Measurements from ENCODE around the gene ECI2. TPM values are rescaled to one million over a fixed set of nuclear protein-coding genes. Genes with fewer than 3 reads are reported as not detected.

The ECI2 gene
- total and polyA plus RNA-seq, 2 of the 13 experiments (the other 11 are each of a cell fraction or from before 2014, with no cell fraction given): 78.5 to 228 TPM

GRCh38 chr6:4155848-4156466 lies 20.6 kb upstream of the ECI2 start (continued):
- TF ChIP-seq GATAD1 (CRISPR knock-in tag; IDR thresholded peaks at IDR 0.05) (no peak), FOXP4 (CRISPR knock-in tag; IDR thresholded peaks at IDR 0.05) (no peak), ZSCAN21 (CRISPR knock-in tag; IDR thresholded peaks at IDR 0.05; ENCODE audit: borderline replicate concordance) (no peak), ZFP62 (CRISPR knock-in tag; IDR thresholded peaks at IDR 0.05) (no peak), YY1 (IDR thresholded peaks at IDR 0.05; ENCODE audit: insufficient read depth, insufficient replicate concordance, low read depth, low read length) (peak; percentile 25), ZEB1 (IDR thresholded peaks at IDR 0.05; ENCODE audit: insufficient replicate concordance, low read depth) (no peak), ZNF143 (CRISPR knock-in tag; IDR thresholded peaks at IDR 0.05) (no peak), ZNF720 (CRISPR knock-in tag; IDR thresholded peaks at IDR 0.05) (no peak), ZNF205 (CRISPR knock-in tag; IDR thresholded peaks at IDR 0.05) (no peak), PBX3 (CRISPR knock-in tag; IDR thresholded peaks at IDR 0.05; ENCODE audit: borderline replicate concordance) (no peak), TFAP4 (IDR thresholded peaks at IDR 0.05; ENCODE audit: borderline replicate concordance, low read depth) (0 out of 2 replicates have a peak, but pooled peaks have one; percentile 42), USF2 (IDR thresholded peaks at IDR 0.05; ENCODE audit: low read depth, low read length) (no peak), USF2 (CRISPR knock-in tag; IDR thresholded peaks at IDR 0.05; ENCODE audit: borderline replicate concordance) (no peak), MAFF (IDR thresholded peaks at IDR 0.05; ENCODE audit: low read depth, low read length) (peak; percentile 37; the same call in 1 of the 2 replicates), ZNF503 (CRISPR knock-in tag; IDR thresholded peaks at IDR 0.05) (no peak), ATF2 (CRISPR knock-in tag; IDR thresholded peaks at IDR 0.05) (no peak), ZBTB25 (CRISPR knock-in tag; IDR thresholded peaks at IDR 0.05) (peak; percentile 52; the same call in 1 of the 2 replicates), HOXD1 (CRISPR knock-in tag; IDR thresholded peaks at IDR 0.05) (no peak), ZNF138 (CRISPR knock-in tag; IDR thresholded peaks at IDR 0.05; ENCODE audit: low read depth) (no peak)

Measured in HepG2 (cell line).